ENCODE measurements around the gene PMM1.
"Not testable (repeated sequence)": the region's sequence is repeated elsewhere in the genome, so short reads cannot be mapped to it uniquely, and the experiment has no call there.

GRCh38 chr22:41631615-41632014 is 42.0 kb upstream of the PMM1 start:
- not testable (repeated sequence) for TF ChIP-seq EZH2 (IDR thresholded peaks at IDR 0.05; ENCODE audit: insufficient read depth, poor library complexity, severe bottlenecking); EZH2phosphoT487 (IDR thresholded peaks at IDR 0.05; ENCODE audit: insufficient read depth, low read depth)

Measured in GM23248 (cell line).